T1000 (cell line): Measurements from ENCODE around the gene RNASET2.

Experiments used
- DNase-seq: peaks from one replicate; lab custom pipeline; 2025; ENCODE audit warnings: mixed read lengths; lab: John Stamatoyannopoulos, UW

Gene RNASET2, protein sequence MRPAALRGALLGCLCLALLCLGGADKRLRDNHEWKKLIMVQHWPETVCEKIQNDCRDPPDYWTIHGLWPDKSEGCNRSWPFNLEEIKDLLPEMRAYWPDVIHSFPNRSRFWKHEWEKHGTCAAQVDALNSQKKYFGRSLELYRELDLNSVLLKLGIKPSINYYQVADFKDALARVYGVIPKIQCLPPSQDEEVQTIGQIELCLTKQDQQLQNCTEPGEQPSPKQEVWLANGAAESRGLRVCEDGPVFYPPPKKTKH

DNA sequence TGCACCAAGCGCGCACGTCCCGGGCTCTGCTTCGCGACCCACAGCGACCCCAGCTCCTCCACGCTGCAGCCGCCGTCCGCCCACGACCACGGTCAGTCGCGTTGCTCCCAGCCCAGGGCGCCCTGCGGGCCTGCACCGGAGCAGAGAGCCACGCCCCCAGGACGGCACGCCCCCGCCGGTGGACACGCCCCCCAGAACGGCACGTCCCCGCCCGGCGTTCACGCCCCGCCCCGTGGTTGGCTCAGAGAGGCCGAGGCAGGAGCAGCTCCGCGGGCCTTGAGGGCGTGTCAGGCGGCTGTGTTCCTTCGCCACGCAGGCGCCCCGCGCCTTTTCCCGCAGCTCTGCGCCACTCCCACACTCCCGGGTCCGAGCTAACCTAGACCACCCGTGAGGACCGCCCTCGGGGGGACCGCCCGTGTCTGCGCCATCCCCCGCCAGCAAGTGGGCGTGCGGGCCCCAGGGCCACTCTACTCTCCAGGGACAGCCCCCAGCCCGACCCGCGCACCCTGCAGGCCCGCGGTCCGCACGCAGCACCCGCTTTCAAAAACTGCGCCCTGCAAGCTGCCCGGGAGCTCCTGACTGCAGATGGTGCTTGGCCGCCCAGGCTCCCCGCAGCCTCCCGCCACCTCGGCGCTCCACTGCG, at the start of gene RNASET2:
RNASET2 (minus strand) TSS at position 107 of the 643 bp plus-strand sequence. CDS start 368 bp downstream, outside the sequence.
- DNase-seq: peak; percentile 89

DNA sequence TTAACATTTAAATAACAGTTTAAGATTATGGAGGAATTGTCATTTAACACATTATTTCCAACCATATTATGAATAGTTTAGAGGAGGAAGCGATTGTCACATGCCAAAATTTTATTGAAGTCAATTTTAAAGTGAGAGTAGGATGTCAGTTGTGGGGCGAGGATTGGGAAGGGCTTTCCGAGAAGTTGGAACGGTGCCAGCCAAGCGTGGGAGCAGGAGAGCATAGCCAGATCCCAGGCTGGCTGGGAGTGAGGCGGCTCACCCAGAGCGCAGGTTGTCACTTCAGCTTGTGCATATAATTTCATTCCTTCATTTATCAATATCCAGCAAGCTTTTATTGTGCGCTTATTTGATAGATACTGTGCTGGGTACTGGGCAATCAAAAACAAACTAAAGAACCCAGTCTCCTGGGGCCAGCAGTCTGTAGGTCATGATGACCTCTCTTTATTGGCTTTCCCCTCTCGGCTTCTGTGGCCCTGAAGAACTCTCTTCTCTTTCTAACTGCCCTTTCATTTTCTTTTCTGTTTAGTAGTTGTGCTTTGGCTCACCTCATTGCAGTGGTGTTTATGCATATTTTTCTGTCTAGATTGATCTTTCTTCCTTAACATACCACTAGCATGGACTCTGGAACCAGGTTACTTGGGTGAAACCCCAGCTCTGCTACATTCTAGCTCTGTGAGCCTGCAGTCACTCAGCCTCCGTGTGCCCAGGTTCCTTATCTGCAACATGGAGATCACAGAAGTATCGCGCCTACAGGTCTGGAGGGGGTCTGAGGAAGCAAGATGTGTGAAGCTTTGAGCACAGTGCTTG, 49.2 kb upstream of the RNASET2 start:
- no peak for DNase-seq

DNA sequence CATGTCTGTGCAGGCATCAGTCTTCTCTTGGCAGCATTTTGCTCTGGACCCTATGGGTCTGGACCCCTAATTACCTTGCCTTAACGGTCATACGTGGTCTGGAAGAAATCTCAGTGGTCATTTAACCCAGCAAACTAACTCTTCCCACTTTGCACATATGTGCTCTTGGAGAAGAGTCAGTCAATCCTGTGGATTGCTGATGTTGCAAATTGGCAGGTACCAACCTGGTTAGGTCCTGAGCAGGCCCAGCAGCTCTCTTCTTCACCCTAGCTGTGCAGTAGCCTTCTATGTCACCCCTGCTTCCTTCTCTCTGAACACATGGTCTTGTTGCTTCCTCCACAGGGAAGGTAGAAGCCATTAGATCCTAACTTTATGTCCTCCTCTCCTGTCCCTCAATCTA, 44.4 kb upstream of the RNASET2 start:
- DNase-seq: no peak

DNA sequence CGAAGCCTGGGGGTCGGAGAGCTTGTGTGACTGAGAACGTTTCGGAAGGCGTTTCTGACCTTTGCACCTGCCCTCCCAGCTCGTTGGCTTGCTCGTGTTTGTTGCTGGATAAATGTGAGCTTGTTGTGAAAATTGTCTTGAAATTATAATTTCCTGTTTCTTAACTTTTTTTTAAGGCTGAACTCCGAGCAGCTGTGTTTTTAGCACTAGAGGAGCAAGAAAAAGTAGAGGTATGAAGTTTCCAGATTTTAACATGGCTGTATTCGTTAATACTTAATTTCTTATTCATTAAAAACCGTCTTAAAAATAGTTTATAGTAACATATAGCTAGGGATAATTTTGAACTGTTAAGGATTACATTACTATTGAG, 43.5 kb upstream of the RNASET2 start:
- DNase-seq: no peak

DNA sequence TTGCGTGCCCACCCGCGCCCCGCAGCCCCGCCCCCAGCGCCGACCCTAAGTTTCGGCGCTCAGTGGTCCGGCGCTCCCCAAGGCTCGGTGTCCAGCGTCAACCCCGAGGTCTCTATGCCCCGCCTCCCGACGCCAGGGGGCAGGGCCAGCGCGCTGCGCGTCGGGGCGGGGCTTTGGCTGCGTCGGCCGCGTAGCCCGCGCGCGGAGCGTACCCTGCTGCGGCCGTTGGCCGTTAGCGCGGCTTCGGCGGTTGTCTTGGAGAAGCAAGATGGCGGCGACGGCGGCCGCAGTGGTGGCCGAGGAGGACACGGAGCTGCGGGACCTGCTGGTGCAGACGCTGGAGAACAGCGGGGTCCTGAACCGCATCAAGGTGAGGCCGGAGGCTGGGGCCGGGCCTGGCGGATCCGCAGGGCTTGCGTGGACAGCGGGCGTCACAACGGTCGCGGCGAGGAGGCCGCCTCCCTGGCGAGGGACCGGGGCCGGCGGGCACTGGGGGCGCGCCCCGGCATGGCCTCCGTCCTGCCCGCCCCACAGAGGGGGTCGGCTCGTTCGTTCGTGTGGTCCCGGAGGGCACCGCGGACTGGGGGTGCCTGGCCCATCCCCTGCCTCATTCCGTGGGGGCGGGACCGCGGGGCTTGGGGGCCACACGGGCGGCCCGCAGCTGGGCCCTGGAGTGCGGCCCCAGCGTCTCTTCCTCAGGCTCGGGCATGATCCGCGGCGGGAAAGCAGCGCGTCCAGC, 43.0 kb upstream of the RNASET2 start, which contains the start of gene CEP43:
CEP43 (plus strand) TSS at position 253 of the 739 bp plus-strand sequence; CDS start at position 269, 16 bp downstream.
- peak; percentile 92 for DNase-seq

DNA sequence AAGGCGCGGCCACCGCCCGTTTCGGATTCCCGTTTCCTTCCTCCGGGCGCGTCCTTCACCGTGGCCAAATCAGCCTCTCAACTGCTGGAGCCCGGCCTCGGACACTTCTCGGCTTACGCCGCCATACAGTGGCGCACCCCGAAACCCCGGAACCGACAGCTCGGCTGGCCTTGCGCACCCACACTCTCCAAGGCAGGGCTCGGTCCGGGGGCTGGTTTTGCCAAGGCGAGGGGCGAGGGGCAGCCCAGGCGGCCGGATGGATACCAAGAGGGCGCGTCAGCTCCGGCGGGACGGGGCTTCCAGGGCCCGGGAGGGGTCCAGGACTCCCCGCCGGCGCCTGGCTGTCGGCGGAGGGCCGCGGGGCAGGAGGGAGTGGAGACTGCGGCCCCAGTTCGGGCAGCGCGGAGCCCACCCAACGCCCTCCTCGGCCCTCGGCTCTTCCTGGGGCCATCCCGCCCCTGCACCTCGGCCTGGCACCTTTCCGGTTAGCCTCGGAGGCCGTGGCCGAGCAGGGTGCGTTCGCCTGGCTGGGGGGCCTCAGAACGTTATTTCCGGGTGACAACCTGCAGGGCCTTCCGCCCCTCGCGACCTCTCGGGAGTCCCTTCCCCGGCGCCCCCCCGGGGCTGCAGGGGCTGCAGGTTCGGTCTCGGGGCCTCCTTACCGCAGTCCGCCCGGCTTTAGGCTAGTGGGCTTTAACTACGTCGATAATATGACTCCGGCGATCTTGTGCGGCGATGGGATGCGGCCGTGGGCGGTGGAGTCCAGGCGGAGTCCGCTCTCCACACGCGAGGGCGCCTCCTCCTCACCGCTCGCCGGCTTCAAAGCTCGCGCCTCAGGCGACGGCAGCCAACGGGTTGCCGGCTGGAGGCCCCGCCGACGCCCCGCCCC, 42.1 kb upstream of the RNASET2 start:
- no peak for DNase-seq

DNA sequence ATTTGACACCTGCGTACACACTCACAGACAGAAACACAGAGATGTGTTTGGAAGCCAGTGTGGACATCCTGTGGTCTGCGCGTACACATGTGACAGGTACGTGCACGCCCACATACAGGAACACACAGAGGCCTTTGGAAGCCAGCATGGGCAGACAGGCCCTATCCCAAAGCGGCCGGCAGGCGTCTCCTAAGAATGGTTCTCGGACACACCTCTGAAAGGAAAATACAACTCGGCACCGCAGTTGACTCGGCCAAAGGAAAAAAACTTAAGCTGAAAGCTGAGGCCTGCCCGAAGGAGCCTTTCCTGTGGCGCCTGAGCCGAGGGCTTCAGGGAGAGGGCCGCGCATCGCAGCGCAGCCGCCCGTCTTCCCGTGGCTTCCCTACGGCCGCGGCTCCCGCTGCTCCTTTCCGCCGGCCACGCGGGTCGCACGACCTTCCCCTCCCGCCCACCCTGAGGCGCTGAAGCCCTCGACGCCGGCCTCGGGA, 41.5 kb upstream of the RNASET2 start:
- DNase-seq: peak; percentile 16

DNA sequence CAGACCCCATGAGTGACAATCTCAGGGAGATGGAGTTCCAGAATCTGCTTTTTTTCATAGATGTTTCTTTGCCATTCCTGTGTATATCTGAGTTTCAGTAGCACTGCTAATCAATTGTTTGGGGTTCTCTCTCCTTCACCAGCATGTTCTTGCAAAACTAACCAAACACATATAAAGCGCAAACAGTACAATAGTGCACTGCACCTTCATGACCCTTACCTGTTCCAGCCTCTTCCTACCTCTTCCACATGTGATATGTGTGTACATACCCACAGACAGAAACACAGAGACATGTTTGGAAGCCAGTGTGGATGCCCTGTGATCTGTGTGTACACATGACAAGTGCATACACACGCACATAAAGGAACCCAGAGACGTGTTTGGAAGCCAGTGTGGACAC, 41.0 kb upstream of the RNASET2 start:
- no peak for DNase-seq

DNA sequence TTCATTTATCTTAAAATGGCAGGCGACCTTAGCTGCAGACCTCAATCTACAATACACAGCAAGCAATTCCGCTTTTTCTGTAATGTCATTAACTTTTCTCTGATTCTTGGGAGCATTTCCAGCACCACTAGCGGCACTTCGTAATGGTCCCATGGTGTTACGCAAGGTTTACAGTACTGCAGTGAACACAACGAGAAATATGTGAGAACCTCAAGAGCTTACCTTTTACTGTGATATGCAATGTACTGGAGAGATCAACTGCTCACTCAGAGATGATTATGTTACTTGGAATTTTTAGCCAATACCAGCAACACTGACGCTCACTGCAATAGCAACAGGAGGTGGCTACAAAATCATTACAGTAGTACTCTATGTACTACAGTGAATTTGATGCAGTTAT, 40.1 kb upstream of the RNASET2 start:
- no peak for DNase-seq

DNA sequence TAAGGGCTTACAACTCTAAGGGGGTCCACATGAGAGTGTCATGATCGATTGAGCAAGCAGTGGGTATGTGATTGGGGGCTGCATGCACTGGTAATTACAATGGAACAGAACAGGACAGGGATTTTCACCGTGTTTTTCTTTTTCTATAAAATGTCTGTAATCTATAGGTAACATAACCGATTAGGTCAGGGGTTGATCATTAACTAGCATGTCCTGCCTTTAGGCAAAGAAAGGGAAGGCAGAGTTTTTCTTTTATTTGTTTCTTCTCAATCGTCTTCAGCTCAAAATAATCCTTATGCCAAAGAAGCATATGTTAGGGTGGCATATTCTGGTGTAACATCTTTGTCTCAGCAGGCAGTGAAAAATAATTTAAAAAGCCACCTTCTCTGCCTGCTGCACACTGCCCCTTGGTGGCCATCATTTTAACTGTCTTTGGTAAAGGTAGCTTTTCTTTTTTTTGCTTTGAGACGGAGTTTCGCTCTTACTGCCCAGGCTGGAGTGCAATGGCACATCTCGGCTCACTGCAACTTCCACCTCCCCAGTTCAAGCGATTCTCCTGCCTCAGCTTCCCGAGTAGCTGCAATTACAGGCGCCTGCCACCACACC, 33.2 kb upstream of the RNASET2 start:
- DNase-seq: no peak

DNA sequence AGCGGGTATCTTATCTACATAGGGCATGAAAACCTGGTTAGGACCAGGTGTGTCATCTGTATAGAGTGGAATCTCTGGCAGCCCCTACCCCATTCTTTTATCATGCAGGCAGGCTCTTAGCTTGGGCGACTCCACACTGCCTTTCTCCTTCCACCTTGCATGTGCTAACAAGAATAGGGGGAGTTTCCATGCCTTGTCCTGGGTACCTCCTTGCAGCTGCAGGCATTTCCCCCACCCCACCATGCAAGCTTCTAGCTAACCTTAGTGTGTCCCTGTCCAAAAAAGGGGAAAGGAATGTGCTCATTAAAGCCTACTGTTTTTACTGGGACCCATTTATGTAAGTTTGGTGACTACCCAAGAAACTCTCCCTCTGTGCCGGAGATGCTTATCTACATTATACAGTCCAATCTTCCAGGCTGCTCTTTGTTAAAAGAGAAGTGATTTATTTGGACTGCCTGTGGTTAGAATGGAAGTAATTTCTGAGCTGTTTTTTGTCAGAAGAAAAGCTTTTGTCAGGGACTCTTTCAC, 32.4 kb upstream of the RNASET2 start:
- DNase-seq: no peak

DNA sequence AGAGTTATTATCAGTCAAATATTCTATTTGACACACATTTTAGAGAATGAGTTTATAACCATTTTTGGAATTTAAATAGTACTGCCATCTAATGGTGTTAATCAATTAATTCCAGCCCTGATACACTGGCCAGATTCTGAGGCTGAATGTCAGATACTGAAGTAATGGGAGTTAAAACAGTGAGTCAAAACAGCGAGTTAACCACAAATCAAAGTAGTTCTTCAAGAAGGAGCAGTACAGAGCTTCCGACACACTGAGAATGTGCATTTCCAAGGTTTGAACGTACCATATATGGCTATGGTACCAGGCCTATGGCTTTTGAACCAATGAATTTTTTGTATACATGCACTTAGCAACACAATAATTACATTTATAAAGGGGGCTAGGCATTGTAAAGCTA, 31.6 kb upstream of the RNASET2 start:
- DNase-seq: no peak

DNA sequence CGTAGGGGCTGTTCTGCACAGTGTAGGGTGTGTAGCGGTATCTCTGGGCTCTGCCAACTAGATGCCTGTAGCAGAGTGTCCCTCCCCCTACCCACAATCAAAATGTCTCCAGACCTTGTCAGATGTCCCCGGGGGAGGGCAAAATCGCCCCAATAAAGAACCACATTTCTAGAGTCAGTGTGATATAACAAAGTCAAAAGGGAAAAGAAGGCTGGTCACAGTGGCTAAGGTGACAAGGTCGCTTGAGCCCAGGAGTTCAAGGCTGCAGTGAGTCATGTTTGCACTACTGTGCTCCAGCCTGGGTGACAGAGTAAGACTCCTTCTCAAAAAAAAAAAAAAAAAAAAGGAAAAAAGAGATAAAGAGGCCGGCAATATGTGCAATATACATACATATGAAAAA, 31.1 kb upstream of the RNASET2 start:
- DNase-seq: no peak

DNA sequence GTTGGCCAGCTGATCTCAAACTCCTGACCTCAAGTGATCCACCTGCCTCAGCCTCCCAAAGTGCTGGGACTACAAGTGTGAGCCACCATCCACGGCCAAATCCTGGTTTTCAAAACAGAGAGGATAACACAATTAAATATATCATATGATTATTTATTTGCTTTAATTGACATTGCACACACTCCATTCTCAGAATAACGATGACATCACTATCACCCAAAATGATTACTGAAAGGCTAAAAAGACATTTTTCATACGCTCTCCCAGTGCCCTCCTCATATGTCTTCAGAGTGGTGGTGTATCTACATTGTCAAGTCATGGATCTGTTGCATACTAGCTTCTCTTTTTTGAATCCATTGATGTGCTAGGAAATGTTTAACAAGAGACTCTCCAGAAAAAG, 24.4 kb upstream of the RNASET2 start:
- DNase-seq: no peak

DNA sequence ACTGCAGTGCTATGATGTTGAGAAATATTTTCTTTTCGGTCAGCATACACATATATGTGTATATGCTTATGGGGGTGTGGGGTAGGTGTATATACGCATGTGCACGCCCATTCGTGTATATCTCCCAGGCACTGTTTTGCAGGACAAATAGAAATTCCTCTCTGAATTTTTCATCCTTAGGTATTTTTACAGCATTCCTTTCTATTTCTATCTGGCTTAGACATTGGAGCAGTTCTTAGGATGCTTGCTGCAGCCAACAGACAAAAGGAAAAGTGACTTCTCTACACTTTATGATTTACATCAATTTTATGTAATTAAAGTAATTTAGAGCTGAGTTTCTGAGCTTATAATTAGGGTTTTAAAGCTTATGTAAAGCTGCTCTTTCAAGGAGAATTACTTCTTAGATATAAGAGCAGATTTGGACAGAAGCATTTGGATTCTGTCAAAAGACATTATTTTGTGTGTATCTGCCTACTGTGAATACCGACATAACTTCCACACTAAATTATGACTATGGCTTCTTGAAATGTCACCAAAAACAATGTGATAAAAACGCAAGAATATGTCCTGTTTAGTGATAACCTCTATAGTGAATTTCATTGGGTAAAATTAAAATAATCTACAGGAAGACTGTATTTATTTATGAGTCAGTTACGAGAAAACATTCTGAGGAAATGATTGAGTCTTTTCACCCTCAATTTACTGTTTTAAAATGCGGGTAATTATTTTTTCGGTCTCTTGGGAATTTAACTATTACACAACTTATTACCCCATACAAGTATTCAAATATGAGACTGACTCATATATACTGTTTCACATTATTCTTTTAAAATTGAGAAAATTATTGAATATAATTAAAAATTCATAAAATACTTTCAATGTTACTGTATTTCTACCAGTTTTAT, 21.5 kb upstream of the RNASET2 start:
- no peak for DNase-seq

DNA sequence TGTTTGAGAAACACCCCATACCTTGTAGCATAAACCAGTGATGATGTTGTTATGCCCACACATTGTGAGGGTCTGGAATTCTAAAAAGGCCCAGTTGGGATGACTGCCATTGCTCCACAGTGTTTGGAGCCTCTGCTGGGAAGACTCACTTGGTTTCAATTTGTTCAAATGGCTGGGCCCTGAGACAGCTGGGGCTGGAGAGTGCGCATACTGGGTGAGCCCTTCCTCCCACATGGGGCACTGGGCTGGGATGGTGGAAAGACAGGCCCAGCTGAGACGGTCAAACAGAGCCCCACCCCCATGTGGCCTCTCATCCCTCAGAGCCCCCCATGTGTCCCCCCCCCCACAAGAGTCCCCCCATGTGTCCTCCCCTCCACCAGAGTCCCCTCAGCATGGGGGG, 20.3 kb upstream of the RNASET2 start:
- no peak for DNase-seq

DNA sequence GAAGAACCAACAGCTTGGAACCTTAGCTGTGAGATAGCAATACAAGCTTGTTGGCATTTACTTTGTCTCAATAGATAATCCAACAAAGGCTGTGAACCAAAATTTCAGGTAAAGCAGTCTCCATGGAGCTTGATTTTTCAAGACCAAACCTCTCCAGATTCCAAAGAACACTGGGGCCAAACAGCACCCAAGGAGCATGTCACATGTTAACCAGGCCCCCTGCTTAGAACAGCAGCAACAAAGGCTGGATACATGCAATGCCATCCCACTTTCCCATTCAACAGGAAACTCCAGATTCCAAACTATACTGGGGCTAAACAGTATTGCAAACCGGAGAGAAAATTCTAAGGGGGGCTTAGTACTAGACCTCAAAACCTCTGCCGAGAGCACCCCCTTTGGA, 15.8 kb upstream of the RNASET2 start:
- no peak for DNase-seq

DNA sequence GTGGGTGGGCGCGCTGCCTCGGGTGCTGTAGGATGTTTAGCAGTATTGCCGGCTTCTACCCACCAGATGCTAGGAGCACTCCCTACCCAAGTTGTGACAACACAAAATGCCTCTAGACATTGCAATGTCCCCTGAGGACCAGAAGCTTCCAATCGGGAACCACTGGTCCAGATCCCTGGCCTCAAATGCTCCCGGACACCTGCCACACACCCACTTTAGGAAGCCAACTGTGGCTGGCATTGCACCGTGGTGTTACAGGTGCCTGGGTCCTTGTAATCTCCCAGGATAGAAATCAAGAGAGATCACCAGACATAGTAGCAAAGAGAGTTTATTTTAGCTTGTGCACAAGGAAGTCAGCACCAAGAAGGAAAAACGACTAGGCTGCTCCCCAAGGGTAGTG, 14.9 kb upstream of the RNASET2 start:
- no peak for DNase-seq

DNA sequence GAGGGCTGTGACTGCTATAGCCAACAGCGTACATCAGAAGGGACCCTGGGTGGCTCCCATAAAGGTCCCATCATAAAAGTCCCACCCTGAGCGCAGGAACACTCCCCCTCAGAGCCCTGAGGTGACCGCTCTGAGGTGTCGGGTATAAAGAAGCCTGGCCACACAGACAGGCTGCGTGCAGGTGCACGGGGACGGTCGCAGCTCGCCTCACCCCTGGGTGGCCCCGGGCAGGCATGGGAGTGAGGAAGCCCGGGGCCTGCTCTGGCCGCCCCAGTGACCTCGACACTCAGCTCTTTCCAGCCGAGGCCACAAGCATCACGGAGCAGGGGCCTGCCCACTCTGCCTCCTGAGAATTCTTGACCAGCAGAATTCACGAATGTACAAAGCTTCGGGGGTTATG, 14.4 kb upstream of the RNASET2 start:
- no peak for DNase-seq
